Stimulated activated CD4-positive, alpha-beta T cell treated with anti-CD3 and anti-CD28 coated beads, TNF-alpha, amount 100 ng/mL, for 1 hour (primary cell): ENCODE data around the gene RFX2.
"Not testable (repeated sequence)": the region's sequence is repeated elsewhere in the genome, so short reads cannot be mapped to it uniquely, and the experiment has no call there.

Source experiments
- DNase-seq, 3 donors: peaks; one replicate each; pipeline ENCODE4 v3.0.0-alpha.2; 2020; ENCODE audit warnings: low read depth in 3 of 3, low spot score in 1 of 3

The RFX2 gene

GRCh38 chr19:6076675-6077463, 33.4 kb downstream of the RFX2 start:
- DNase-seq, result no peak

GRCh38 chr19:6076291-6076665, 34.0 kb downstream of the RFX2 start:
- DNase-seq, result no peak

GRCh38 chr19:6074709-6075403, 35.4 kb downstream of the RFX2 start:
- no peak for DNase-seq

GRCh38 chr19:6073858-6074708, 36.2 kb downstream of the RFX2 start:
- no peak for DNase-seq

GRCh38 chr19:6073233-6073632, 37.1 kb downstream of the RFX2 start:
- not testable (repeated sequence) for DNase-seq

- DNase-seq, result no peak
Measured at GRCh38 chr19:6071875-6072274, 38.4 kb downstream of the RFX2 start.

GRCh38 chr19:6070720-6071485, 39.4 kb downstream of the RFX2 start:
- no peak for DNase-seq

GRCh38 chr19:6070207-6070681, 40.1 kb downstream of the RFX2 start:
- no peak for DNase-seq

- DNase-seq, result no peak
Measured at GRCh38 chr19:6069268-6069791, 41.0 kb downstream of the RFX2 start.

- DNase-seq, result no peak
Measured at GRCh38 chr19:6068711-6069110, 41.6 kb downstream of the RFX2 start.

GRCh38 chr19:6067975-6068374, 42.3 kb downstream of the RFX2 start:
- DNase-seq, result no peak

GRCh38 chr19:6066661-6067646, 43.3 kb downstream of the RFX2 start:
- DNase-seq, result no peak

GRCh38 chr19:6065685-6066374, 44.5 kb downstream of the RFX2 start:
- DNase-seq, result peak; percentile 12 to 31 (median 25)

GRCh38 chr19:6064336-6065073, 45.8 kb downstream of the RFX2 start:
- DNase-seq, result no peak

GRCh38 chr19:6063576-6064335, 46.5 kb downstream of the RFX2 start:
- no peak for DNase-seq

GRCh38 chr19:6062961-6063575, 47.2 kb downstream of the RFX2 start:
- no peak for DNase-seq

- DNase-seq, result peak in 1 of 3 donors; percentile 14
Measured at GRCh38 chr19:6062274-6062673, 48.0 kb downstream of the RFX2 start.
